Right forelimb (tissue), 1 donor: ENCODE data around the gene TRIM4.
"Not testable (repeated sequence)": the region's sequence is repeated elsewhere in the genome, so short reads cannot be mapped to it uniquely, and the experiment has no call there.

Experiments
- DNase-seq: peaks from one replicate; pipeline ENCODE4 v3.0.0-alpha.2; 2018

TRIM4 gene

GRCh38 chr7:99918959-99919813, at the start of gene TRIM4:
TSS of gene TRIM4 (minus strand) at chr7:99919530. CDS start at chr7:99919401, 129 bp downstream.
- peak; percentile 91 for DNase-seq

DNA sequence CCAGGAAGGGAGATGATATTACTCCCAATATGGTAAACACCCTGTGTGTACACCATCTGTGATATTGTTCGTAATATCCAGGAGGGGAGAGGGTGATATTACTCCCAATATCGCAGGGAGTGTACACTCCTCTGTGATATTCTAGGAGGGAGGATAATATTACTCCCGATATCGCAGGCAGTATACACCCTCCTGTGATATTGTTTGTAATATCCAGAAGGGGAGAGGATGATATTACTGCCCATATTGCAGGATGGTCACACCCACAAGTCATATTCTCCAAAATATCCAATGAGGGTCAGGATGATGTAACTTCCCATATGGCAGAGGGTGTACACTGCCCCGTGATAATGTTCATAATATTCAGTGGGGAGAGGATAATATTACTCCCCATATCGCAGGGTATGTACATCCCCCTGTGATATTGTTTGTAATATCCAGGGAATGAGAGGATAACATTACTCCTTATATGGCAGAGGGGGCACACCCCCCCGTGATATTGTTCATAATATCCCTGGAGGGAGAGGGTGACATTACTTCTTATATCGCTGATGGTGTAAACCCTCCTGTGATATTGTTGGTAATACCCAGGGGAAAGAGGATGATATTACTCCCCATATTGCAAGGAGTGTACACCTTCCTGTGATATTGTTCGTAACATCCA, 39.4 kb upstream of the TRIM4 start:
- DNase-seq: no peak

GRCh38 chr7:99955247-99955646, 35.9 kb upstream of the TRIM4 start:
- DNase-seq: no peak

GRCh38 chr7:99954643-99955042, 35.3 kb upstream of the TRIM4 start:
- not testable (repeated sequence) for DNase-seq

DNA sequence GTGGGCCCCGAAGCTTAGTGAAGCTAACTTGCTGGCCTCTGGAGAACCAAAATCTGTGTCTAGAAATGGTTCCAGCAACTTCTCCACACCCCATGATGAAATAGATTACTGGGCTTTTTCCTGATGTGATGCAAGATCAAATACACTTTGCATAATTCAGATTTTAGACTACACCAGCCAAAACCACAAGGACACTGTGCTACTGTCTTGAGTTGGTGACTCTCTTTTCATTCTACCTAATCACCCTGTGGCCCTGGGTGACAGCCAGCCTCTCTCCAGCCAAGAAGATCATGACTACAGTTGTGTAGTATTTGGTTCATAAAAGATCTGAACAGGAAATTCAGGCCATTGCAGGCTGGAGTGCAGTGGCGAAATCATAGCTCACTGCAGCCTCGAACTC, 34.3 kb upstream of the TRIM4 start:
- no peak for DNase-seq

DNA sequence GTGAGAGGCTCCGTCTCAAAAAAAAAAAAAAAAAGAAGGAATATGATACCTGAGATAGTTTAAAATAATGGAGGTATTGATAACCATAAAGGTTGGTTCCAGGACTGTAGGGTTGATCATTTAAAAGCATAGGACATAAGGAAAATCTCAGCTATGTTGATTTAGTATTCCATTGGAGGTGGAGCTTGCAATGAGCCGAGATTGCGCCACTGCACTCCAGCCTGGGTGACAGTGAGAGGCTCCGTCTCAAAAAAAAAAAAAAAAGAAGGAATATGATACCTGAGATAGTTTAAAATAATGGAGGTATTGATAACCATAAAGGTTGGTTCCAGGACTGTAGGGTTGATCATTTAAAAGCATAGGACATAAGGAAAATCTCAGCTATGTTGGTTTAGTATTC, 33.3 kb upstream of the TRIM4 start:
- not testable (repeated sequence) for DNase-seq

- DNase-seq: not testable (repeated sequence)
These were observed 31.5 kb upstream of the TRIM4 start for GRCh38 chr7:99950819-99951218.

DNA sequence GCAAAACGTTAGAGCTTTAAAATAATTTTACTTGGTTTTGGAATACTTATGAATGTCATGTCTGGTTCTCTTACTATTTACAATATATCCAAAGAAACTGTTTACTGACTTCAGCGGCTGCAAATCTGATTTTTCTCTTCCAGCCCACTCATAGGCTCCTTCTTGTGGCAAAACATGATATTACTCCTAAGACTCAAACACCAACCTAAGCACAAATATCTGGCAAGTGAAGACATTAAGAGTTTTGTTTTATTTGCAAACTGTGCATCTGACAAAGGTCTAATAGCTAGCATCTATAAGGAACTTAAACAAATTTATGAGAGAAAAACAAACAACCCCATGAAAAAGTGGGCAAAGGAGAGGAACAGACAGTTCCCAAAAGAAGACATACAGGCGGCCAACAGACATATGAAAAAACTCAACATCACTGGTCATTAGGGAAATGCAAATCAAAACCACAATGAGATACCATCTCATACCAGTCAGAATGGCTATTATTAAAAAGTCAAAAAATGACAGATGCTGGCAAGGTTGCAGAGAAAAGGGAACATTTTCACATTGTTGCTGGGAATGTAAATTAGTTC, 30.4 kb upstream of the TRIM4 start:
- DNase-seq: no peak

- no peak for DNase-seq
These were observed 28.3 kb upstream of the TRIM4 start for GRCh38 chr7:99947608-99948007.

DNA sequence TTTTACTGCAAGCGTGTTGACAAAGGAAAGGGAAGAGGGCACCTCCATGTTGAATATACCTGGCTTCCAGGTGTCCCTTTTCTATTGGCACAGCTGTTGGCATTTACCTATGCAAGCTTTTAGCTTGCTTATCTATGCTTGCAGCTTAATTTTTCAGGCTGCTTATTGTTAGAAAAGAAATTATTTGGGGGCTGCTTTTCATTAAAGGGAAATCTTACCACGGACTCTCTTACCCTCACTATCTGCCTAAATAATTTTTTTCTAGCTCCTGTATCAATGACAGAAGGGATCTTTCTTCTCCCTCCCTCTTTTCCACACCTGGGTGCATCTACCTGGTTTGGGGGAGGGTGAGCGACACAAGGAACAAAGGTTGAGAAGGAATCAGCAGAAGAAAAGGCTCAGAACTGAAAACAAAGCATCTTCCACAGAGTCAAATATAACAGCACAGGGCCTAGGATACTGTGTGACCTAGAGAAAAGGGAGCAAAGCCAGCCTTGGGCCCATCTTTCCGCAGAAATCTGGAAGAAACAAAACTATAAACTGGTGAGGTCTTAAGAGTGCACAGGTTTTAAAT, 25.3 kb upstream of the TRIM4 start:
- DNase-seq: no peak

GRCh38 chr7:99943641-99944496, 24.5 kb upstream of the TRIM4 start:
- no peak for DNase-seq

- DNase-seq: no peak
These were observed 19.0 kb upstream of the TRIM4 start for GRCh38 chr7:99938296-99938695.

DNA sequence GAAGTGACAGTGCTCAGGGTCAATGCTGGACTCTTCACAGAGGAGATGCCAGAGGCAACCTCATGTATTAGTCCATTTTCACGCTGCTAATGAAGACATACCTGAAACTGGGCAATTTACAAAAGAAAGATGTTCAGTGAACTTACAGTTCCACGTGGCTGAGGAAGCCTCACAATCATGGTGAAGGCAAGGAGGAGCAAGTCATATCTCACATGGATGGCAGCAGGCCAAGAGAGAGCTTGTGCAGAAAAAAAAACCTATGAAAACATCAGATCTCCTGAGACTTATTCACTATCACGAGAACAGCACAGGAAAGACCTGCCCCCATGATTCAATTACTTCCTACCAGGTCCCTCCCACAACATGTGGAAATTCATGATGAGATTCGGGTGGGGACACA, 15.7 kb upstream of the TRIM4 start:
- DNase-seq: not testable (repeated sequence)

- no peak for DNase-seq
These were observed 11.0 kb upstream of the TRIM4 start for GRCh38 chr7:99930376-99930775.

- no peak for DNase-seq
These were observed 10.4 kb upstream of the TRIM4 start for GRCh38 chr7:99929730-99930053.

DNA sequence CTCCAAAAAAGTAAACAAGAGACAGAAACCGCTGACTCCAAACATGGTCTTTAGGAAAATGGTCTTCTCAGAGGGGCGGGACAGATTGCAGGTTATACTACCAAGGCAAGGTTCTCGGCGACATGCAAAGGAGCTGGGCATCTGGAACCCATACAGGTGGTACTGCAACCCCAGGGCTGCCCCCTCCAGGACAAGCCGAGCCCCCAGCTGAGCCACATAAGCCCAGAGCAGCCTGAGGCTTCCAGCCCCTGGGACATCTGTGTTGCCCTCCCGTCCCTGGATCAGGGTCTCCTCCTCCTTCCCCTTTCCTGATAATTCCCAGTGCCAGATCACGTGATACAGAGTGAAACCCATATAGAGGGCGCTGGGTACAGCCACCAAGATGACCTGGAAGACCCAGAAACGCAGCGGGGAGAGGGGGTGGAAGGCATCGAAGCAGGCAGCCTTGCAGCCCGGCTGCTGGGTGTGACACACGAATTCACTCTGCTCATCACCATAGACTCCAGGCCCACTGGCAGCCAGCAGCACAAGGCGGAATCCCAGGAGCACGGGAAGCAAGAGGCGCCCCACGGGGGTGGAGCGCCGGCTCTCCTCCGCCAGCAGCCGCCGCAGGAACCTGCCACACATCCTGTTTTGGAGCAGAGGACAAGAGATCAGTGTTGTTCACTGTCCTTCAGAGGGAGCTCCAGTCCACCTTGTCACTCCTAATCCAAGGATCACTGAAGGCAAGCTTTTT, 9.8 kb upstream of the TRIM4 start, which contains the start of gene GJC3:
TSS of gene GJC3 (minus strand) at position 627 of the 736 bp plus-strand sequence. CDS start at position 627, 0 bp downstream.
- peak; percentile 56 for DNase-seq

GRCh38 chr7:99928188-99928587, 8.9 kb upstream of the TRIM4 start:
- no peak for DNase-seq

- DNase-seq: no peak
These were observed 8.2 kb upstream of the TRIM4 start for GRCh38 chr7:99927536-99927935.

GRCh38 chr7:99926321-99926720, 7.0 kb upstream of the TRIM4 start:
- no peak for DNase-seq

- DNase-seq: no peak
These were observed 3.9 kb upstream of the TRIM4 start for GRCh38 chr7:99923200-99923599.

GRCh38 chr7:99920149-99920548, 819 bp upstream of the TRIM4 start:
- no peak for DNase-seq

DNA sequence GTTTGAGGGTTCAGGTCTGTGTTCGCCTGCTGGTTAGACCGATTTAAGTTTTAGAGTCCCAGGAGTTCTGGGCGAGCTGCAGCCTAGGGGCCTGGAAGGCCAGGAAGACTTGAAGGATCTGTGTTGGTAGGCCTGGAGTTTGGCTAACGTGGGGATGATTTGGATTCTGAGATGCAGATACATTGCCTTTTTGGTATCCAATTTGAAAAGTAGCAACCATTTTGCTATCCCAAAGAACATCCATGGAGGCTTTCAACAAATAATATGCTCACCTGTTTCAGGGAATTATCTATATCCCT, 433 bp upstream of the TRIM4 start:
- DNase-seq: no peak
